ENCODE data around the gene OR4C45. TPM values are rescaled to one million over a fixed set of nuclear protein-coding genes. Genes with fewer than 3 reads are reported as not detected.

OR4C45 gene
- total and polyA plus RNA-seq, 2 of the 4 experiments (the other 2 are of a cell fraction), result not detected

Other genes starting within 250 kb of the OR4C45 start
- not detected in 2 replicates for gene OR4C13, start 80.5 kb upstream of the OR4C45 start, total RNA-seq (2012; rRNA removed)
- gene OR4C13, start 80.5 kb upstream of the OR4C45 start, polyA plus RNA-seq (2012; rRNA removed), result not detected in 2 replicates
- gene OR4C12, start 50.3 kb upstream of the OR4C45 start, total RNA-seq (2012; rRNA removed), result not detected in 2 replicates
- gene OR4C12, start 50.3 kb upstream of the OR4C45 start, polyA plus RNA-seq (2012; rRNA removed), result not detected in 2 replicates